ENCODE data around the gene NECAB2.
"Not testable (repeated sequence)": the region's sequence is repeated elsewhere in the genome, so short reads cannot be mapped to it uniquely, and the experiment has no call there.

NECAB2 gene

GRCh38 chr16:83936581-83937165, 31.4 kb upstream of the NECAB2 start:
- no peak for DNase-seq (ENCODE audit: low spot score)

GRCh38 chr16:83937267-83937666, 30.8 kb upstream of the NECAB2 start:
- DNase-seq (ENCODE audit: low spot score): no peak

DNA sequence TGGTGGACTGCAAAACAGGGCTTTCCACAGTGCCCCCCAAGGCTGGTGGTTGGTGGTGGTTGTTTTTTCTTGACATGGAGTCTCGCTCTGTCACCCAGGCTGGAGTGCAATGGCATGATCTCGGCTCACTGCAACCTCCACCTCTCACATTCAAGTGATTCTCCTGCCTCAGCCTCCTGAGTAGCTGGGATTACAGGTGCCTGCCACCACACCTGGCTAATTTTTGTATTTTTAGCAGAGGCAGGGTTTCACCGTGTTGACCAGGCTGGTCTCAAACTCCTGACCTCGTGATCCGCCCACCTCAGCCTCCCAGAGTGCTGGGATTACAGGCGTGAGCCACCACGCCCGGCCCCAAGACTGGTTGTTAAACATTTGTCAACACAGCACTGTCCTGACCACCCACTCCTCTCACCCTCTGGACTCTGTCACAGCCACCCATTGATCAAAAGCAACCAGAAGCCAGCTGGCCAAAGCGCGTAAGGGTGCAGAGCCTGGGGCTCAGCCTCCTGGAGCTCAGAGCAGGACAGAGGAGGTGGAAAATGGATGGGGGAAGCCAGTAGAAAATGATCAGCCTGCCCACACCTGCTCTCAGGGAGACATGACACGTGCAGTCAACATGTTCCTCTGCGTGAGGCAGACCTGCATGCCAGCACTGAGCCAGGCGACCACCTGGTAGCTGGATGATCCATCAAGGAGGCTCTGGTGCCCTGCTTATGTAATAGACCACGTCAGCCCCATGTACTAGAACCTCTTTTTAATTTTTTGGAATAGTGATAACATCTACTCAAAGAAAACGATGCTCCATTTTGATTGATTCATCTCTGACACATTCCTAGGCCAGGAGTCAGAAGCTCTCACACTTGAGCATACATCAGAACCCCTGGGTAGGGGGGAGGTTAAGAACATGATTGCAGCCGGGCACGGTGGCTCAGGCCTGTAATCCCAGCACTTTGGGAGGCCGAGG, 29.8 kb upstream of the NECAB2 start:
- no peak for DNase-seq (ENCODE audit: low spot score)

GRCh38 chr16:83939266-83939855, 28.7 kb upstream of the NECAB2 start:
- DNase-seq (ENCODE audit: low spot score): no peak

DNA sequence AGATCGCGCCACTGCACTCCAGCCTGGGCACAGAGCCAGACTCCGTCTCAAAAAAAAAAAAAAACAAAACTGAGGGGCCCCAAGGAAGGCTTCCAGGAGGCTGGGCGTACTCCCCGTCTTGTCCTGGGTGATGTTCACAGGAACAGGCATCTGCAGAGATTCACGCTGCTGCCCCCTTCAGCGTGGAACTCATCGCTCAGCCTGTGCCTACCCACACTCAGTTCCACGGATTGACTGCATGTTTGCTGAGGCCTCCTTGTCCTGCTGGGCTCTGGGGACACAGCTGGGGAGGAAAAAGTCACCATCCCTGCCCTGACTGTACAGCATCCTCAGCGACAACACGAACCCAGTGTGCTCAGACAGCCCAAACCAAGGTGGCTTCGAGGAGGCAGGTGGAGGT, 27.9 kb upstream of the NECAB2 start:
- no peak for DNase-seq (ENCODE audit: low spot score)

DNA sequence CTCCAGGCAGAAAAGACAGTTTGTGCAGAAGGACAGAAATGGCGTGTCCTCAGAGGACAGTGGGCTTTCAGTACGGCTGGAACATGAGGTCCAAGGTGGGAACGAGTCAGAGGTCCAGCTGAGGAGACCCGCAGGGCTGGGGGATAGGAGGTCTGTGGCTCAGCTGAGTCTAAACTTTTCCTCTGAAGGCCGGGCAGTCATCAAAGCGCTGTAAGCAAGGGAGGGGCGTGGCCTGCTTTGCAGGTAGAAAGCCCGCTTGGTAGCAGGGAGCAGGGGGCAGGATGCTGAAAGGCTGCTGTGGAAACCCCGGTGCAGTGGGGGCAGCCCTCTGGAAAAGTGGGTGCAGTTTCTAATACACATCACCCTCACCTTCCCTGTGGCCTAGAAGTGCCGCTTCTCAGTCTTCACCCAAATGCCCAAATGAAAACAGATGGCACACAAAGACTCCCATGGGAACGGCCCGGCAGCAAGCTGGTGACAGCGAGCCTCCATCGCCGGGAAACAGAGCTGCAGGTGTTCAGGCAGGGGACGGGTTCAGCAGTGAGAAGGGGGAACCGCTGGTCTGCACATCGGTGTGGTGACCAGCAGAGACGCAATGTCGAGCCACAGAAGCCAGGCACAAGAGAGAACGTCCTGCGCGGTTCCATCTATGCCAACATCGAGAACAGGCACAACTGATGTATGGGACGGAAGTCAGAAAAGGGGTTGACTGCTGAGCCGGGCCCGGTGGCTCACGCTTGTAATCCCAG, 27.2 kb upstream of the NECAB2 start:
- no peak for DNase-seq (ENCODE audit: low spot score)

GRCh38 chr16:83941546-83941945, 26.5 kb upstream of the NECAB2 start:
- not testable (repeated sequence) for DNase-seq (ENCODE audit: low spot score)

DNA sequence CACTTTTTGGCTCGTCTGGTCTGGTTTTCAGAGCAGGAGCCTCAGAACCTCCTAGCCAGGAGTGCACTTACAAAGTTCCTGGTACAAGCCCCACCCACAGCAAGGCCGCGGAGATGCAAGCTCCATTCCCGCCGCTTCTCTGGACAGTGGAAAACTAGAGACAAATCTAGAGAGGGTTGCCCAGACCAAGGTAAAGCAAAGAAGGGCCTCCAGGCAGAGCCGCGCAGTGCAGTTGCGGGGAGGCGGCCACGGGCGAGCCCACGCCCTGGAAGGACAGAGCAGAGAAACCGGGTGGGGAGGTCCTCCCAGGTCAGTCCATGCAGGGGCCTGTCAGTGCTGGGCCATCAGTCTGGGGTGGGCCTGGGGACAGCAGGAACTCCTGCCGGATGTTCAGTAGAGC, 26.0 kb upstream of the NECAB2 start:
- no peak for DNase-seq (ENCODE audit: low spot score)

GRCh38 chr16:83942815-83943515, 25.1 kb upstream of the NECAB2 start:
- no peak for DNase-seq (ENCODE audit: low spot score)

- DNase-seq (ENCODE audit: low spot score): no peak
Measured at GRCh38 chr16:83943516-83944050, 24.5 kb upstream of the NECAB2 start.

- no peak for DNase-seq (ENCODE audit: low spot score)
Measured at GRCh38 chr16:83945587-83945986, 22.5 kb upstream of the NECAB2 start.

DNA sequence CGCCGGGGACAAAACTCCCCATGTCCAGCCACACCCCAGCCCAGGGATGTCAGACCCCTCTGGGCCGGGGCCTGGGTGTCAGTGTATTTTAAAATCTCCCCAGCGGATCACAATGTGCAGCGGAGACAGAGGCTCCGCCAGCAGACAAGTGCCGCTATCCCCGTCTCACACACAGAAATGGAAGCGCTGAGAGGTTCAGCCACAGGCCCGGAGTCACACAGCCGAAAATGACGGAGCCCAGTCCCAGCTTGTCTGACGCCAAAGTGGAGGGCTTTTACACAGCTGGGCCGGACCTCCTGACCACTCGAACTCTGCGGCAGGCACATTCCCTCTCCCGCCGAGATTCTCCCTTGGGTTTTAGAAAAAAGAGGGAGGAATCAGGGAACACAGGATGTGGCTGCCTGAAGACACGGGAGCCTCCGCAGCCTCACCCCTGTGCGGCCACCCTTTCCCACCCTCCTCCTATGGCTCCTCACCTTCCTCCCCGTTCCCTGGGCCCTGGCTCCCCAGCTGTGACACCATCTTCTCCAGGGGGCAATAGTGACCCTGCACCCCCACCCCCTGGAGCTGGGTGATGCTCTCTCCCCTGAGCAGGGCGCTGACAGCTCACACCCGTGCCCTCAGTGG, 21.8 kb upstream of the NECAB2 start:
- DNase-seq (ENCODE audit: low spot score): no peak

GRCh38 chr16:83946781-83947566, 21.1 kb upstream of the NECAB2 start:
- DNase-seq (ENCODE audit: low spot score): no peak

DNA sequence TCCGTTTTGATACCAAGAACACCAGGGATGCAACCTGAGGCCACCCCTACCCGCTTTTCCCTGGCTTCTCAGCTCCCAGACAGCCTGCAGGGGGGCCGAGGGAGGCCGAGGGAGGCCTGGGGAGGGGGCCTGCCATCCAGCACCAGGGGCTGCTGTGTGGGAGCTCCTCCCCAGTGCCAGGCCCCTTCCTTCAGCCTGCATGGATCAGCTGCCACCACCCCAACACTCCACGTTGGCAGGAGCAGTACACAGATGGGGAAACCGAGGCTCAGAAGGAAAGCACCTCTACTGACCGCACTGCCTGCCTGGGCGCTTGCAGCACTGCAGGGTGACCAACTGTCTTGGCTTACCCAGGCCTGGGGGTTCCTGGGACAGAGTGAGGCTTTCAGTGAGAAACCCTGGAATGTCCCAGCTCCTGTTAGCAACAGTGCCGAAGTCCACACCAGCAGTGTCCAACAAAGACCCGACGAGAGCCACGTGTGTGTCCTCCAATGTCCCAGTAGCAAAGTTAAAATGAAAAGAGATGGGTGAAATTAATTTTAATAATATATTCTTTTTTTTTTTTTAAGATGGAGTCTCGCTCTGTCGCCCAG, 20.3 kb upstream of the NECAB2 start:
- no peak for DNase-seq (ENCODE audit: low spot score)

GRCh38 chr16:83948914-83949723, 18.9 kb upstream of the NECAB2 start:
- no peak for DNase-seq (ENCODE audit: low spot score)

- DNase-seq (ENCODE audit: low spot score): no peak
Measured at GRCh38 chr16:83949724-83950001, 18.4 kb upstream of the NECAB2 start.

DNA sequence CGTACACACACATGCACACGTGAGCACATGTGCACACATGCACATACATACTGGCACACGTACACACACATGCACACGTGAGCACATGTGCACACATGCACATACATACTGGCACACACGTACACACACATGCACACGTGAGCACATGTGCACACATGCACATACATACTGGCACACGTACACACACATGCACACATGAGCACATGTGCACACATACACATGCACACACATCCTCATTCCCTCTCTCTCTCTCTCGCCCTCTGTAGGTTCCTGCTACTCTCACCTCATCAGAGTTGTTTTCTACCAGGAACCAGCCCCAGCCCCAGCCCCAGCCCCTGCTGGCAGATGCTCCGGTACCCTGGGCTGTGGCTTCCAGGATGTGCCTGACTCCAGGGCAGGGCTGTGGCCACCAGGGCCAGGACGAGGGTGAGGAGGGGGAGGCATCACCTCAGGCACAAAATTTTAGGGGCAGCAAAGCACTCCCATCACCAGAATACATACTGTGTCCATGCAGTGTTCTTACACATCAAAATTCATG, 17.1 kb upstream of the NECAB2 start:
- DNase-seq (ENCODE audit: low spot score): not testable (repeated sequence)

GRCh38 chr16:83951544-83951943, 16.5 kb upstream of the NECAB2 start:
- no peak for DNase-seq (ENCODE audit: low spot score)

DNA sequence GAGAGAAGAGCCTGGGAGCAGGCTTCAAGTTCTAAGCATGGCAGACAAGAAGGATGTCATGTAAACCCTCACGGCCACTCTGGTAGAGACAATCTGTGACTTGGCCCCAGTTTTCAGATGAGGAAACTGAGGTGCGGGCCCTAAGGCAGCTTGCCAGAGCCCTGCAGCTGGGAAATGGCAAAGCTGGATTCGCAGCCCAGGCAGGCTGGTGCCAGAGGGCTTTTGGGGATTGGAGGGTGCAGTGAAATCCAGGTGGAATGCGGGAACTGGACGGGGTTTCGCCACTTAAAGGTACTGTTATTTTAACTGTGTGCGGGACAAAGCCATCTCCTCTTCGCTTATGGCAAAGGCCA, 15.5 kb upstream of the NECAB2 start:
- no peak for DNase-seq (ENCODE audit: low spot score)

Data from AG20443 (cell line).